Activated CD4-positive, alpha-beta T cell treated with anti-CD3 and anti-CD28 coated beads, Interleukin-2, amount 50 U/mL, for 4 hours (primary cell): ENCODE data around the gene SPRYD3.
A peak's percentile ranks its signal among the peaks of the same experiment; 100 is the strongest.
"Not testable (repeated sequence)": the region's sequence is repeated elsewhere in the genome, so short reads cannot be mapped to it uniquely, and the experiment has no call there.

Experiments used
- DNase-seq, 2 experiments: peaks; one replicate each; pipeline ENCODE4 v3.0.0-alpha.2; 2020

SPRYD3 gene

DNA sequence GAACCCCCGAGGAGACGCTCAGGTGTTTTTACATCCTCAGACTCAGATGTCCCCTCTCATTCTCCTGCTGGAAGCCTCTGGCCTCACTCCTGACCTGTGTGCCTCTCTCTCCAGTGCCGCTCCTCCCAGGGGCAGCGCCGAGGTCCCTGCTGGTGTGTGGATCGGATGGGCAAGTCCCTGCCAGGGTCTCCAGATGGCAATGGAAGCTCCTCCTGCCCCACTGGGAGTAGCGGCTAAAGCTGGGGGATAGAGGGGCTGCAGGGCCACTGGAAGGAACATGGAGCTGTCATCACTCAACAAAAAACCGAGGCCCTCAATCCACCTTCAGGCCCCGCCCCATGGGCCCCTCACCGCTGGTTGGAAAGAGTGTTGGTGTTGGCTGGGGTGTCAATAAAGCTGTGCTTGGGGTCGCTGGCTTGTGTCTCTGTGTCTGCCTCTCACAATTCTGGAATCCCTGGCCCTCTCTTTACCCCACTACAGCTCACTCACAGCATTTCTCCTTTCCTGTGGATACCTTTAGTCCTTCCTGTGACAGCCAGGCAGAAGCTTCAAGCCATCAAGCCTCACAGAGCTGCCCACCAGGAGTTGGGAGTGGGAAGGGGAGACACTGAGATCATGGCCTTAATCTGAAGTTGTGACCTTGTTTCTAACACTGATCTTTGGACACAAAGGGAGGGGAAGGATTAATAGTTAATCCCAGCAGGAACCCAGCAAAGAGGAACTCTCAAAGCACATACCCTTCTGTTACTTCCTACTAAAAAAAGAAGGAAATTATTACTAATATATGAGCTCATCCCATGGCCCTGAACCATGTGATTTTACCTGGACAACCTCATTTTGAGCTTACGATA is 23.0 kb upstream of the SPRYD3 start:
- no peak for DNase-seq

DNA sequence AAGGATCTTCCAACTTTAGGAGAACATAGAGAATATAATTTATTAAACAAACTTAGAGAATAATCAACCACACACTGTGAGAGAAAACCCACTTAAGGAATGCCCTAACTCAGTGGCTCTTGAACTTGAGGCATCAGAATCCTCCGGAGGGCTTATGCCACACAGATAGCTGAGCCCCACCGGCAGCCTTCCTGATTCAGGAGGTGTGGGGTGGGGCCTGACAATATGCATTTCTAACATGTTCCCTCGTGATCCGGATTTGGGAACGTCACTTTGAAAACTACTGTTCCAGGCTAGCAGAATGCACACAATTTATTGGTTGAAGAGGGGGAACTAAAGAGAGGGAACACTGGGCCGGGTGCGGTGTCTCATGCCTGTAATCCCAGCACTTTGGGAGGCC is 22.1 kb upstream of the SPRYD3 start:
- no peak for DNase-seq

DNA sequence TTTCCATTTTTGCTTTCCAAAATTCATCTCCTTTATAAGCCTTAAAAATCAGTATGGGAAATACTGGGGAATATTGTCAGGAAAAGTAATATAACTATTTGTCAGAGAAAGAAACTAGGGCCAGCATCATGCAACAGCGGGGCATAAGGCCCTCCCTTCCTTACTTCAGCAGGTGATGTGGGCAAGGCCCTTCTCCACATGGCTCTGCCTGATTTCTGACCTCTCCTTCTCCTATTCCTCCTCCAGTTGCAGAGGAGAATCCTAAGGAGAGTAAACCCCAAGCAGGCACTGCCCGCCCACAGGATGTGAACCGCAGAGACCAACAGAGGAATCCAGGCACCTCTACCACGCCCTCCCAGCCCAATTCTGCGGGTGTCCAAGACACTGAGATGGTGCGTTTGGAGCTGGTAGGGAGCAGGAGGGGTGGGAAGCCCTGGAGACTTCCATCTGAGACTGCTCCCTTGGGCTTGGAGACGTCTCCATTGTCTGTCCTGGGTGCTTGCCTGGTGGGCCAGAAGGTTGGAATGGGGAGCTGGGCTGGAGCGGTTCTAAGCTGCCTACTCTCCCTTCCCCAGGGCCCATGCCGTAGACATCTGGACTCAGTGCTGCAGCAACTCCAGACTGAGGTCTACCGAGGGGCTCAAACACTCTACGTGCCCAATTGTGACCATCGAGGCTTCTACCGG is 21.4 kb upstream of the SPRYD3 start:
- DNase-seq, result no peak

DNA sequence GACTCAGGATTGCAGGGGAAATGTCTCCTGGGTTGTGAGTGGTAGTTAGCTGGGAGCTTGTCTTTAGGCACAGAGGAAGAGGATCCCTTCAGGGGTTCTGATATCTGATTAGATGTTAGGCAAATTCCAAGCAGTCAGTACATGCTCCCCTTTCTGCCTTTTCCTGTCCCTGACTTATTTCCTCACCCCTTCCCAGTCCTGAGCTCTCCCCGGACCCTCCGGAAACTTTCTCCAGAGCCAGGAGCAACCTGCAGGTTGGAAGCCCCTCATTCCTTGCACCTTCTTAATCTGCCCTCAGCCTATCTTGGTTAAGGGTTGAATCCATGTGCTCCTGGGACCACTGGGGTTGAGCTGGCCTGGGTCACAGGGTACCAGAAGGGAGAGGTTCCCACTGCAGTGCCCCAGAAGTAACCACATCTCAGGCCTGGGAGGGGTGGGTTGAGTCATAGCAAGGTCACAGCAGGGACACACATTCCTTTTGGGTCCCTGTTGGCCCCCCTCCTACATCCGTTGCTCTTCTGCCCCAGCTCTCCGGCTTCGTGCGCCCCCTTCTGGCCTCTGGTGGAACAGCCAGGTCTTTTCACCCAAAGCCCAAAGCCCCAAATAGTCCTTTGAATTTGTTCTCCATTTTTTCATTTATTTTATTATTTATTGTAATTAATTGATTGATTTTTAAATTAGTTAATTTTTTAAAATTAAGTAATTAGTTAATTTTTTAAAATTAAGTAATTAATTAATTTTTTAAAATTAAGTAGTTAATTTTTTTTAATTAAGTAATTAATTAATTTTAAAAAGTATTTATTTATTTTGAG is 20.1 kb upstream of the SPRYD3 start:
- DNase-seq, result peak; percentile 87 to 90

DNA sequence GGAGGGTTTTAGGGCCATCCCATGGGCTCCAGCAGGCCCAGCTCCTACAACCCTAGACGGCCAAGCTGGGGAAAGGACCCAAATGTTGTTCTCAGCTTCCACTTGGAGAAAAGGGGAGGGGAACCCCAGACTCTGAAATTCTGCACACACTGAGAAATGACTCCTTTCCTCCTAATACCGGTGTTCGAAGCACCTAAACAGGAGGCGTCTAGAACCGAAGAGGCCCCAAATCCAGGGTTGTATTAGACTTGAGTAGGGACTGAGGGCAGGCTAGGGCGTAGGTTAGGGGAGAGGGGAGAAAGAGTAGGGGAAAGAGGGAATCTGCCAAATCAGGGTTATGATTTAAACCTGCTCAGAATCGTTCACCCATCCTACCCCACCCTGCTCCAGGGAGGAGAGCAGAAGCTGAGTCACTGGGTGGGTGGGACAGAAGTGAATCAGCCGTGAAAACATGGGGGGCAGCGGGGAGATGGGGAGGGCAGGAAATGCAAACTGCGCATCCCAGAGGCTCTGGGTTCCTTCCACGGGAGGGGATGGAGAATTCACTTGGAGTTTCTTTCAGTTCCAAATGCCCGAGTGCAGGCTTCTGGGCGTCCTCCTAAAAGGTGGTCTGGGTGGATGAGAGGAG is 19.3 kb upstream of the SPRYD3 start:
- DNase-seq, result peak in 1 of 2 experiments; percentile 16

DNA sequence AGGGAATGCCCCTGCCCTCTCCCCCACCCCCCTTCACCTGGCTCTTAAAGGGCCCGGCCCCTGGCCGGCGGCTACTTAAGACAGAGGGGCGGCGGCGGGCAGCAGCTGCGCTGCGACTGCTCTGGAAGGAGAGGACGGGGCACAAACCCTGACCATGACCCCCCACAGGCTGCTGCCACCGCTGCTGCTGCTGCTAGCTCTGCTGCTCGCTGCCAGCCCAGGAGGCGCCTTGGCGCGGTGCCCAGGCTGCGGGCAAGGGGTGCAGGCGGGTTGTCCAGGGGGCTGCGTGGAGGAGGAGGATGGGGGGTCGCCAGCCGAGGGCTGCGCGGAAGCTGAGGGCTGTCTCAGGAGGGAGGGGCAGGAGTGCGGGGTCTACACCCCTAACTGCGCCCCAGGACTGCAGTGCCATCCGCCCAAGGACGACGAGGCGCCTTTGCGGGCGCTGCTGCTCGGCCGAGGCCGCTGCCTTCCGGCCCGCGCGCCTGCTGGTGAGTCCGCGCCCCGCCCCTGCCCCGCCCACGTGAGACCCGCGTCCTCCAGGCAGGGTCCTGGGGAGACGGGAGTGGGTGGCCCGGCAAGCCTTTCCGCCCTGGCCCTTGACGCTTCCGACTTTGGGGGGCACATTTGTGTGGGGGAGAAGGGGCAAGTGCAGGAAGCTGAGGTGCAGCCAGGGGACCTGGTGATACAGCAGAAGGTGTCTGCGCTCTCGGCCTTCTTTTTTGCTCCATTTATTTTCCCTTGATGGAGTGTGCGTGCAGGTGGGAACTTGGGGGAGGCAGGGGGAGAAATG is 18.6 kb upstream of the SPRYD3 start, which contains the start of gene IGFBP6:
IGFBP6 (plus strand) TSS at position 104 of the 790 bp plus-strand sequence; CDS start at position 155, 51 bp downstream.
- peak; percentile 23 to 28 for DNase-seq

DNA sequence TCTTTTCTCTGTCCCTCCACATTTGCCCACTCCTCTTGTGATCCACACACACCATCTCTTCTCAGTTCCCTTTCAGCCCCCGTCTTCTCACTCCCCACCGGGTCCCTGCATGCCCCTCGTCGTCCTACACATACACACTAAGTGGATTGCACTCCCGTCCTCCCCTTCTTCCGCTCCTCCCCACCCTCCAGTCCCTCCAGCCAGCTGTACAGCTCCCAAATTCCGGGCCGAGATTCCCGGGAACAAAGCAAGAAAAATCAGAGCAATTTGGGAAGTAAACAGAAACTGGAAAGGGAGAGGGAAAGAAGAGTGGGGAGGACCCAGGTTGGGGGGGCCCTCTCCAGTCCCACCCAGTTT is 18.0 kb upstream of the SPRYD3 start:
- DNase-seq, result no peak

DNA sequence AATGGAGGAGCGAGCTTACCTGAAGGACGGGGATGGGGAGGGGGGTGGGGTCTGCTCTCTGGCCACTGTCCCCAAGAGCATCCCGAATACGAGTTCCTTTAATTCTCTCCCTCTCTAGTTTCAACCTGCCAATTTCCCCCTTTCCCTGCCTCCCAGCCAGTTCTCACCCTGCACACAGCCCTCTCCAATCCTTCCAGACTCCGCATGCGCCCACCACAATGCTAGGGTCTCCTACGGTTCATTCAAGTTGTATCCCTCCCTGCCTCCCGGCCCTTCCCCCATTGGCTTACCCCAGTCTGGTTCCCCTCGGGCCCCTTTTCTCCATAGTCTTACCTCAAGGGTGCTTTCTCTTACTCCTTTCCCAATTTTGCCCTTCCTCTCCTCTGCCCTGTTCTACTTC is 17.6 kb upstream of the SPRYD3 start:
- DNase-seq, result no peak

DNA sequence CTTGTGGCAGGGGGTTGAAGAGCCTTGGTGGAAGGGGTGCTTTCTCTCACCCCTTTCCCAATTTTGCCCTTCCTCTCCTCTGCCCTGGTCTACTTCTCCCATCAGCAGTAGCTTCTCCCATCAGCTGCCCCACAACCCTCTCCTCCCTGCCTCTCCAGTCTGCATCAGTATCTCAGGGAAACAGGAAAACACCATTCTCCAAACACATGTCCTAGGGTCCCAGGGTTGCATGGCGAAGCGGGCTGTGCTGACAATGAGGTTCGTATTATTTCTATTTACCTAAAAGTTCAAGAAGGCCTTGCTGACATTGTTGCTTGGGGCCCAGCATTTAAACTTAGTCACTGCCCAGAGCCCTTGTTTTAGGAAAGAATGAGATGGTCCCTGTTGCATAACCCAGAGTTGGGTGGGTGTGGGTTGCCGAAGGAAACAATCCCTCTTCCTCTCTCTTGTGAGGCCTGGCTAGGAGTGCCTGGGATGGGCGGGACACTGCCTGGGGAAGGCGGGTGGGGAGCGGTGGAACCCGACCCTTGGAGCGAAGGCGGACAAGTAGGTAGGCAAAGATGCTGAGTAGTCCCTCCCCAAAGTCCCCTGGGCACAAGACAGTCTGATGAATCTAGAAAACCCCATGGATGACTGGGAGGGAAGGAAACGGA is 17.0 kb upstream of the SPRYD3 start:
- no peak for DNase-seq

DNA sequence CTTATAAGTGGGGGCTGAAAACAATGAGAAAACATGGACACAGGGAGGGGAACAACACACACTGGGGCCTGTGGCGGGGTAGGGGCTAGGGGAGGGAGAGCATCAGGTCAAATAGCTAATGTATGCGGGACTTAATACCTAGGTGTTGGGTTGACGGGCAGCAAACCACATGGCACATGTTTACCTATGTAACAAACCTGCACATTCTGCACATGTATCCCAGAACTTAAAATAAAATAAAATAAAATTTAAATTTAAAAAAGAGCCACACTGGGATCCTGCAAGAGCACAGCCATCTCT is 16.4 kb upstream of the SPRYD3 start:
- not testable (repeated sequence) for DNase-seq

DNA sequence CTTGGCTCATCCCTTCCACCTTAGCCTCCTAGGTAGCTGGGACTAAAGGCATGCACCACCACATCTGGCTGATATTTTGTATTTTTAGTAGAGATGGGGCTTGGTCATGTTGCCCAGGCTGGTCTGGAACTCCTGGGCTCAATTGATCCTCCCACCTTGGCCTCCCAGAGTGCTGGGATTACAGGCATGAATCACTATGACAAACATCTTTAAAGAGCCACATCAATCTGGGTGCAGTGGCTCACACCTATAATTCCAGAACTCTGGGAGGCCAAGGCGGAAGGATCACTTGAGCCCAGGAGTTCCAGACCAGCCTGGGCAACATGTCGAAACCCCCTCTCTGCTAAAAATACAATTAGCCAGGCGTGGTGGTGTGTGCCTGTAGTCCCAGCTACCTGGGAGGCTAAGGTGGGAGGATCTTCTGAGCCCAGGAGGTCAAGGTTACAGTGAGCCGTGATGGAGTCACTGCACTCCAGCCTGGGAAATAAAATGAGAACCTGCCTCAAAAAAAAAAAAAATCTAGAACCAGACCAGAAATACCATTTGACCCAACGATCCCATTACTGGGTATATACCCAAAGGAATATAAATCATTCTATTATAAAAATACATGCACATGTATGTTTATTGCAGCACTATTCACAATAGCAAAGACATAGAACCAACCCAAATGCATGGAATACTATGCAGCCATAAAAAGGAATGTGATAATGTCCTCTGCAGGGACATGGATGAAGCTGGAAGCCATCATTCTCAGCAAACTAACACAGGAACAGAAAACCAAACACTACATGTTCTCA is 15.8 kb upstream of the SPRYD3 start:
- DNase-seq, result not testable (repeated sequence)

DNA sequence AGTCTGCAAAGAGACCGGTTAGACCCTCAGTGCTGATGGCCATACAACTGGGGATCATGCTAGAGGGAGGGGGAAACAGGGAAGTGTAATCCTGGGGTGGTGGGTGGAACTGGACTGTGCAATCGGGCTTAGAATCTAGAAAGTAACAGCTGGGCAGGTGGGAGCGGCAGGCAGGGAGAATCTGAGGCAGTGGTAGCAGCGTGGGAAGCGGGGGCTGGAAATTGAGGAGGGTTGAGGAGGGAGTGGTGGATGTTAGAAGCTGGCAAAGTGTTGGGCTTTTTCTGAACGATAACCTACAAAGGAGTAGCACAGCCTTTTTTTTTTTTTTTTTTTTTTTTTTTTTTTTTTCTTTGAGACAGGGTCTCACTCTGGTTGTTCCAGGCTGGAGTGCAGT is 15.2 kb upstream of the SPRYD3 start:
- DNase-seq, result no peak

DNA sequence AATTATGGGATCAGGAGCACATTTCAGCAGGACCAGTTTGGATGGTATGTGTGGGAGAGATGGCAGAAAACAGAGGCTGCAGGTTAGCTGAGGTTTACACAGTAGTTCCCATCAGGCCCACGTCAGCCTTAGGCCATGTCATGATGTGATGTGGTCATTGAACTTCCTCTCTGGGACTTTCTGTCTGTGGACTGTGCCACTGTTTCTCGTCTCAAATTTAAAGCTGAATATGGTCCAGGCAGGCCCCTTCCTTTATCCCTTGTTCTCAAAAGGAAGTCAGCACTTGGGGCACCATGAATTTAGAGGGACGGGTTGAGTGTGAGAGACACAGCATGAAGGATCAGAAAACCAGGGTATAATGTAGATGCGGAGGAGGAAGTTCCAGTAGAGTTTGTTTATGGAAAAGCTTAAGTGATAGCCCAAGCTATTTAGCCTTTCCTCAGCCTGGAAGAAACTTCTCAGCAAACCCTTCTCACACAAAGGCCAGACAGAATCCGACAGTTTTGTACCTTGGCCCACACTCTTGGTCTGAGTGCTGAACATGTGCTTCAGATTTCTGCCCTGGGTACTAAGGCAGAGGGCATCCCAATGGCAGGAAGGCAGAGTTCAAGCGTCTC is 14.7 kb upstream of the SPRYD3 start:
- DNase-seq, result no peak

DNA sequence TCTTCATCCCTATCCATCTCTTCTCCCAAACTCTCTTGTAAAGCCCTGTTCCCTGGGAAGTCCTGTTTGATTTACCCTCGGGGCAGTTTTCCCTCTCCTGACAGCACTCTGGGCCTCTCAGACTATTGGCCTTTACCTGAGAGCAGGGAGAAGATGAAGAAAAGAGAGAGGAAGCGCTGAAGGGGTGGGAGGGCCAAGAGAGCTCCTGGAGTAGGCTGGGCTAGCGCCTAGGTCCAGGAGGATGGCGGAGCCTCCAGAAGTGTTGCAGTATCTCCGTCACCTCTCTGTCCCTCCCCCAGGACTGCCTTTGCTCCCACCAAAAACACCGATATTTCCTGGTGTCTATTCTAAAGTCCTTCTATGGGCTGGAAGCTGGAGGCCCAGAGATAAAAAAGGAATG is 12.6 kb upstream of the SPRYD3 start:
- no peak for DNase-seq

DNA sequence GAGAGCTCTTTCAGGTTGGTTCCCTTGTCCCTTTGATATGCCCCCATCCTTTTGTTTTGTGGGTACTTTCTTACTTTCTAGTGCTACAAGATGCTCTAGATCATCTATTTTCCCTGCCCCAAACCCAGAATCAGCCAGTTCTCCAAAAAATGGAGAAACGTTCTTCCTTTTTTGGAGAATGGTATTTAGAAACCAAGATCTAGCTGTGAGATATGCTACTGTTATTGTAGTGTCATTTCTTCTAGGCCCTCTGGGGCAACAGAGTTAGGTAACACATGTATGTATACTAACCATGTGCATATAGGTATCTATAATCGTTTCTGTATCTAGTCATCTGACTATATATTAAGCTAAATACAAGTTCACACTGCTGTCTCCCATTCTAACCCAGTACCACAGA is 11.4 kb upstream of the SPRYD3 start:
- no peak for DNase-seq

DNA sequence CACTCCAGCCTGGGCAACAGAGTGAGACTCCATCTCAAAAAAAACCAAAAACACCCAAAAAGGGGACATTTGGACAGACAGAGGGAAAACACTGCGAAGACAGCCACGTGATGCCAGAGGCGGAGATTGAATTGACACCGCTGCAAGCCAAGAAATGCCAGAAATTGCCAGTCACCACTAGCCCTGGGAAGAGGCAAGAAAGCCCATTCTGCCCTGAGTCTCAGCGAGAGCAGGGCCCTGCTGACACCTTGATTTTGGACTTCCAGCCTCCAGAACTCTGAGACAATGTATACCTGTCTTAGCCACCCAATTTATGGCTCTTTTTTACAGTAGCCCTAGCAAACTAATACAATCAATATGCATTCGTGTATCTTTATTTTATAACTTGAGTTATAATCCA is 10.9 kb upstream of the SPRYD3 start:
- DNase-seq, result no peak

DNA sequence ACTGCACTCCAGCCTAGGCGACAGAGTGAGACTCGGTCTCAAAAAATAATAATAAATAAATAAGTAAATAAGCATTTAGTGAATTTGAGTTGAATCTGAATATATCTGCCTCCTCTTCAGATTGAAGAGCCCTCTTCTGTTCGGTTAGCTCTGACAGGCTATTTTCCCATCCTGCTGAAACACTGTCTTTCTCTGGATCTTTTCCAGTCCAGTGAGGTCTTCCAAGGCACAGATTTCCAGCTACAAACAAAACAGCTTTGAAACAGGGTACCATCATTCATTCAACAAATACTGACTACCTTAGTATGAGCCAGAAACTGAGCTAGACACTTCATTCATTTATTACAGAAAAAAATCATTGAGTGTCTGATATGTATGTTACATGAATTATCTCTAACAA is 7.2 kb upstream of the SPRYD3 start:
- no peak for DNase-seq

DNA sequence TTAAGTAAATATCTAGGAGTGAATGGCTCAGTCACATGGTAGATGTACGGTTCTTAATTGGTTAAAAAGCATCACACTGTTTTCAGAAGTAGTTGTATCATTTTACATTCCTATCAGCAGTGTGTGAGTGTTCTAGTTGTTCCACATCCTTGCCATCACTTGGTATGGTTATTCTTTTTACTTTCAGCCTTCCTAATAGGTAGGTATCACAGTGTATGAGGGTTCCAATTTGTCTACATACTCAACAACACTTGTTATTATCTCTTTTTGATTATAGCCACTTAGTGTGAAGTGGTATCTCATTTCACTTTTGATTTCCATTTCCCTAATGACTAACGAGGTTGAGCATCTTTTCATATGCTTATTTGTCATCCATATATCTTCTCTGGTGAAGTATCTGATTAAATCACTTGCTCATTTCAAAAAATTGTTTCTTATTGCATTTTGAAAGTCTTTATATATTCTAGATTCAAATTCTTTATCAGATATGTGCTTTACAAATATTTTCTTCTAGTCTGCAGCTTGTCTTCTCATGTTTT is 3.5 kb upstream of the SPRYD3 start:
- no peak for DNase-seq

DNA sequence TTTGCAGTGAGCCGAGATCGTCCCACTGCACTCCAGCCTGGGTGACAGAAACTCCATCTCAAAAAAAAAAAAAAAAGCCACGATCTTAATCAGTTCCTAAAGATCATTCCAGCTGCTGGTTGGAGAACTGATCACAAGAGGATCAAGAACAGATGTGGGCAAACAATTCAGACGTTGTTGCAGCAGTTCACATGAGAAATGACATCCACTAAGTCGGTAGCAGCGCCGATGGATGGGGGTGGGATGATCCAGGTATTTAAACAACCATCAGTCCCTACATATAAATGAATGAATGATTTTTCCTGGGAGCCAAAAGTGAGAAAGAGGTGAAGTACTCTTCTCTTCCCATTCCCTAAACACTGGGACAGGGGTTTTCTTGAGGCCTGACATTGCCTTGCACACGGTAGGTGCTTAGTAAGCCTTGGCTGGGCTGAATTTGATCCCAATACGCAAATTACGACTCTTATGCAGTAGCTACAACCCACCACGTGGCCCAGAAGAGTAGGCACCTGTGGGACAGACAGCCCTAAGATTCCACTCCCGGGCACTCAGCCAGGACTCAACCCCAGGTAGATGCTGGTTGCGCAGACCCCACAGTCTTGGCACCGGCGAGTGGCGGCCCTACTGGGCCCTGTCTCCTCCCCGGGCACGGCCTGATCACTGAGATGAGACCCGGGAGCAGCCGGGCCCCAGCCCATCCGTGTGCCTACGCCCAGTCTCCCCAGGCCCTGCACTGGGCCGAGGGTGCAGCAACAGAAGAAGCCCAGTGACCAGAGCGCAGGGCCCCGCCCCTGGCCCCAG is 565 bp downstream of the SPRYD3 start:
- peak; percentile 44 to 48 for DNase-seq
